HCT116 (cell line): ENCODE data around the gene ASAH2B. TPM values are rescaled to one million over a fixed set of nuclear protein-coding genes. Genes with fewer than 3 reads are reported as not detected.
"Not testable (repeated sequence)": the region's sequence is repeated elsewhere in the genome, so short reads cannot be mapped to it uniquely, and the experiment has no call there.

ENCODE experiments used
- ATAC-seq: fragments of 200-7000 bp; cut with Tn5 transposase; 2 replicates; pipeline ENCODE4 v1.9.1; 2020; ENCODE audit warnings: mild to moderate bottlenecking, moderate library complexity
- BruUV-seq: library from RNA; stranded (reverse); fragments of 400-500 nt; replicated peaks from 2 replicates; lab custom pipeline; 2021; lab: Mats Ljungman, UMichigan
- CTCF ChIA-PET: fragments of 300-600 bp; sonication (Branson Sonifier 250); formaldehyde crosslinking; loops from one replicate; lab custom pipeline; 2021; ENCODE audit warnings: antibody characterized with exemption; lab: Charles Lee
- POLR2A ChIA-PET: fragments of 300-600, 350-600 bp; sonication (Branson Sonifier 250); formaldehyde crosslinking; loops from one replicate; lab custom pipeline; 2021; ENCODE audit warnings: antibody characterized with exemption; lab: Charles Lee
- RAD21 ChIA-PET, 2 experiments: fragments of 300-600 bp; sonication (Branson Sonifier 250); formaldehyde crosslinking; loops; one replicate each; lab custom pipeline; 2023; ENCODE audit warnings: low total read pairs in 2 of 2; ENCODE audit not compliant: uncharacterized antibody in 2 of 2, unreplicated experiment in 2 of 2, low non-redundant PET in 1 of 2; lab: Charles Lee
- DNase-seq: peaks from one replicate; pipeline ENCODE4 v3.0.0-alpha.2; 2010; ENCODE audit warnings: low read depth, low spot score
- H2AFZ ChIP-seq: fragments of 200-600 bp; shearing (Covaris generic), sonication (generic); 2 replicates; pipeline ENCODE4 v1.6.1; 2017; ENCODE audit warnings: low read depth, mixed run types, mixed read lengths, antibody characterized with exemption, low read length; ENCODE audit not compliant: poor library complexity, severe bottlenecking
- H3K27ac ChIP-seq: 2 replicates; pipeline ENCODE4 v1.5.1; 2012; ENCODE audit warnings: low read depth, low read length
- H3K27me3 ChIP-seq: fragments of 200-600 bp; sonication (generic); 2 replicates; pipeline ENCODE4 v1.6.1; 2016; ENCODE audit warnings: mixed run types, low read length, mixed read lengths; ENCODE audit not compliant: insufficient read depth
- H3K36me3 ChIP-seq, 2 experiments: fragments of 200-500 bp in 1 of 2; fragments of 200-600 bp in 1 of 2; sonication (Bioruptor generic) in 1 of 2; sonication (generic) in 1 of 2; 2 replicates each; pipeline versions ENCODE4 v1.5.1 to v1.6.1; 2014 to 2016; ENCODE audit warnings: low read length in 2 of 2, inconsistent platforms in 1 of 2, mixed read lengths in 1 of 2, mixed run types in 1 of 2; ENCODE audit not compliant: insufficient read depth in 2 of 2, control insufficient read depth in 1 of 2
- H3K4me1 ChIP-seq, 2 experiments: fragments of 200-600 bp in 1 of 2; sonication (generic) in 1 of 2; 2 replicates each; pipeline versions ENCODE4 v1.5.1 to v1.6.1; 2012 to 2017; ENCODE audit warnings: low read length in 2 of 2, inconsistent platforms in 1 of 2, mild to moderate bottlenecking in 1 of 2, mixed read lengths in 1 of 2, mixed run types in 1 of 2, moderate library complexity in 1 of 2; ENCODE audit not compliant: insufficient read depth in 2 of 2, control insufficient read depth in 1 of 2
- H3K4me2 ChIP-seq: fragments of 200-600 bp; sonication (generic); 2 replicates; pipeline ENCODE4 v1.6.1; 2017; ENCODE audit warnings: mixed run types, low read length, mixed read lengths
- H3K4me3 ChIP-seq, 2 experiments: fragments of 200-600 bp in 1 of 2; sonication (generic) in 1 of 2; replicated peaks in 1 of 2; 2 replicates each; pipeline ENCODE4 v1.5.1; 2011 to 2016; ENCODE audit warnings: low read length in 2 of 2, control low read depth in 1 of 2, low read depth in 1 of 2, mild to moderate bottlenecking in 1 of 2, mixed read lengths in 1 of 2, mixed run types in 1 of 2
- H3K79me2 ChIP-seq: fragments of 200-600 bp; sonication (generic); 2 replicates; pipeline ENCODE4 v1.6.1; 2017; ENCODE audit warnings: mild to moderate bottlenecking, mixed run types, low read length, moderate library complexity, mixed read lengths; ENCODE audit not compliant: insufficient read depth
- H3K9ac ChIP-seq: fragments of 200-600 bp; sonication (generic); 2 replicates; pipeline ENCODE4 v1.6.1; 2016; ENCODE audit warnings: low read length, mixed read lengths
- H3K9me2 ChIP-seq: fragments of 200-600 bp; sonication (generic), shearing (Covaris generic); 2 replicates; pipeline ENCODE4 v1.6.1; 2017; ENCODE audit warnings: mixed run types, mild to moderate bottlenecking, moderate library complexity; ENCODE audit not compliant: insufficient read depth
- H3K9me3 ChIP-seq, 2 experiments: fragments of 200-500 bp in 1 of 2; fragments of 200-600 bp in 1 of 2; sonication (Bioruptor generic) in 1 of 2; sonication (generic) in 1 of 2; 2 replicates each; pipeline ENCODE4 v1.6.1; 2014 to 2017; ENCODE audit warnings: low read length in 2 of 2, mixed read lengths in 2 of 2, inconsistent platforms in 1 of 2, low read depth in 1 of 2, mild to moderate bottlenecking in 1 of 2, mixed run types in 1 of 2, moderate library complexity in 1 of 2; ENCODE audit not compliant: control insufficient read depth in 1 of 2, insufficient read depth in 1 of 2
- H4K20me1 ChIP-seq: fragments of 200-600 bp; sonication (generic), shearing (Covaris generic); 2 replicates; pipeline ENCODE4 v1.6.1; 2017; ENCODE audit warnings: mixed run types, mild to moderate bottlenecking, moderate library complexity; ENCODE audit not compliant: insufficient read depth
- intact Hi-C: fragments of 100-400 bp; cut with micrococcal nuclease; formaldehyde crosslinking; loops from 2 replicates; pipeline ENCODE4 v1.10.0; 2022
- total RNA-seq: library from RNA; stranded (reverse); gene quantifications from one replicate; pipeline ENCODE4 v1.2.1, GENCODE V29; 2021; ENCODE audit not compliant: unreplicated experiment

The ASAH2B gene
- total RNA-seq, 1 experiment from 2014 or later = 10.8 TPM

- H3K4me3 ChIP-seq, H3K4me2 ChIP-seq, RAD21 ChIA-PET, H3K27ac ChIP-seq, ATAC-seq, H3K27me3 ChIP-seq, H3K36me3 ChIP-seq, H2AFZ ChIP-seq, BruUV-seq, H3K9me2 ChIP-seq, H3K79me2 ChIP-seq, intact Hi-C loops, POLR2A ChIA-PET, H3K9me3 ChIP-seq, H3K4me1 ChIP-seq, CTCF ChIA-PET, H4K20me1 ChIP-seq, H3K9ac ChIP-seq, DNase-seq: not testable (repeated sequence)
These were observed 42.3 kb downstream of the ASAH2B start for GRCh38 chr10:50782017-50782416.

DNA sequence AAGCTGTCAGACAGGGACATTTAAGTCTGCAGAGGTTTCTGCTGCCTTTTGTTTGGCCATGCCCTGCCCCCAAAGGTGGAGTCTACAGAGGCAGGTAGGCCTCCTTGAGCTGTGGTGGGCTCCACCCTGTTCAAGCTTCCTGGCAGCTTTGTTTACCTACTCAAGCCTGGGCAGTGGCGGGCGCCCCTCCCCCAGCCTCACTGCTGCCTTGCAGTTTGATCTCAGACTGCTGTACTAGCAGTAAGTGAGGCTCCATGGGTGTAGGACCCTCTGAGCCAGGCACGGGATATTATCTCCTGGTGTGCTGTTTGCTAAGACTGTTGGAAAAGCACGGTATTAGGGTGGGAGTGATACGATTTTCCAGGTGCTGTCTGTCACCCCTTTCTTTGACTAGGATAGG is 48.2 kb downstream of the ASAH2B start:
- H4K20me1 ChIP-seq = not testable (repeated sequence)

More for the DNA sequence above, 48.2 kb downstream of the ASAH2B start:
- H3K4me2 ChIP-seq, H3K9ac ChIP-seq, H3K4me3 ChIP-seq, H3K36me3 ChIP-seq, BruUV-seq, H3K27me3 ChIP-seq, H3K79me2 ChIP-seq, H2AFZ ChIP-seq, RAD21 ChIA-PET, H3K9me2 ChIP-seq, ATAC-seq, H3K9me3 ChIP-seq, POLR2A ChIA-PET, H3K27ac ChIP-seq, DNase-seq, H3K4me1 ChIP-seq: not testable (repeated sequence)
- CTCF ChIA-PET = interaction anchor here (1.0 to 1.5 kb wide), 4 partner anchors 102 to 420 kb away, joined by 3 to 4 read pairs (median 4); no protein-coding TSS in a partner anchor
- intact Hi-C loops = loop anchor here (5.0 kb wide), 1 partner anchor 214 kb away; no protein-coding TSS in a partner anchor
